Liver (tissue), 9 donors: ENCODE measurements around the gene RNF34. TPM values are rescaled to one million over a fixed set of nuclear protein-coding genes. Genes with fewer than 3 reads are reported as not detected.

ENCODE experiments used
- DNase-seq: peaks from one replicate; pipeline ENCODE4 v3.0.0-alpha.2; 2017; ENCODE audit warnings: low spot score
- H3K27ac ChIP-seq, 2 donors: one replicate each; pipeline ENCODE4 v1.7.0; 2013; ENCODE audit warnings: inconsistent platforms in 2 of 2, low read length in 2 of 2, control low read depth in 1 of 2, low read depth in 1 of 2, mild to moderate bottlenecking in 1 of 2
- H3K27me3 ChIP-seq, 4 donors: one replicate each; pipeline versions ENCODE4 v1.6.1 to v1.7.0; 2013; ENCODE audit warnings: low read length in 3 of 4, inconsistent platforms in 1 of 4, mild to moderate bottlenecking in 1 of 4, moderate library complexity in 1 of 4; ENCODE audit not compliant: control insufficient read depth in 4 of 4, insufficient read depth in 4 of 4
- H3K36me3 ChIP-seq, 4 donors: one replicate each; pipeline versions ENCODE4 v1.6.1 to v1.7.0; 2013; ENCODE audit warnings: low read length in 3 of 4, mild to moderate bottlenecking in 3 of 4, low read depth in 1 of 4, moderate library complexity in 1 of 4; ENCODE audit not compliant: control insufficient read depth in 4 of 4, insufficient read depth in 3 of 4
- H3K4me1 ChIP-seq, 4 donors: one replicate each; pipeline versions ENCODE4 v1.6.1 to v1.7.0; 2013; ENCODE audit warnings: low read length in 3 of 4, mild to moderate bottlenecking in 3 of 4, moderate library complexity in 1 of 4; ENCODE audit not compliant: control insufficient read depth in 4 of 4, insufficient read depth in 4 of 4
- H3K4me3 ChIP-seq, 3 donors: one replicate each; pipeline versions ENCODE4 v1.6.1 to v1.7.0; 2013; ENCODE audit warnings: low read length in 3 of 3, control low read depth in 1 of 3, low read depth in 1 of 3, mild to moderate bottlenecking in 1 of 3
- H3K9ac ChIP-seq, 2 donors: one replicate each; pipeline ENCODE4 v1.7.0; 2013; ENCODE audit warnings: low read length in 2 of 2, mild to moderate bottlenecking in 2 of 2, moderate library complexity in 2 of 2, control low read depth in 1 of 2, low read depth in 1 of 2
- H3K9me3 ChIP-seq, 4 donors: one replicate each; pipeline versions ENCODE4 v1.6.1 to v1.7.0; 2013; ENCODE audit warnings: low read length in 3 of 4; ENCODE audit not compliant: control insufficient read depth in 4 of 4
- ATF3 ChIP-seq: IDR thresholded peaks from 2 replicates; pipeline ENCODE4 v1.6.1; 2016; ENCODE audit warnings: antibody characterized with exemption
- GABPA ChIP-seq, 2 donors: IDR thresholded peaks in 1 of 2; conservative IDR thresholded peaks in 1 of 2; 2 replicates each; pipeline ENCODE4 v1.6.1; 2016; ENCODE audit warnings: antibody characterized with exemption in 2 of 2, mild to moderate bottlenecking in 1 of 2, moderate library complexity in 1 of 2
- HNF4A ChIP-seq, 2 donors: conservative IDR thresholded peaks; 2 replicates each; pipeline ENCODE4 v1.6.1; 2016; ENCODE audit warnings: antibody characterized with exemption in 2 of 2, mild to moderate bottlenecking in 2 of 2
- HNF4G ChIP-seq: IDR thresholded peaks from 2 replicates; pipeline ENCODE4 v1.6.1; 2016; ENCODE audit warnings: antibody characterized with exemption
- JUND ChIP-seq, 2 donors: IDR thresholded peaks; 2 replicates each; pipeline ENCODE4 v1.6.1; 2016; ENCODE audit warnings: antibody characterized with exemption in 2 of 2
- NR2F2 ChIP-seq: IDR thresholded peaks from 2 replicates; pipeline ENCODE4 v1.6.1; 2016; ENCODE audit warnings: antibody characterized with exemption
- REST ChIP-seq: IDR thresholded peaks from 2 replicates; pipeline ENCODE4 v1.6.1; 2016; ENCODE audit warnings: antibody characterized with exemption, mild to moderate bottlenecking
- RXRA ChIP-seq, 2 donors: IDR thresholded peaks; 2 replicates each; pipeline ENCODE4 v1.6.1; 2017 to 2018; ENCODE audit warnings: antibody characterized with exemption in 2 of 2, mild to moderate bottlenecking in 1 of 2
- SP1 ChIP-seq: IDR thresholded peaks from 2 replicates; pipeline ENCODE4 v1.6.1; 2018; ENCODE audit warnings: antibody characterized with exemption, mild to moderate bottlenecking
- TAF1 ChIP-seq: conservative IDR thresholded peaks from 2 replicates; pipeline ENCODE4 v1.6.1; 2016; ENCODE audit warnings: antibody characterized with exemption, mild to moderate bottlenecking
- ZBTB33 ChIP-seq: IDR thresholded peaks from 2 replicates; pipeline ENCODE4 v1.6.1; 2016; ENCODE audit warnings: antibody characterized with exemption
- WGBS: extraction: QIAGEN DNeasy Blood & Tissue Kit; methylation state at CpG from one replicate; pipeline ENCODE4 v1.1.7; 2013; 5-methylcytosine and 5-hydroxymethylcytosine counted together
- polyA plus RNA-seq, 2 donors: library from polyadenylated mRNA; stranded (reverse) in 1 of 2; unstranded in 1 of 2; fragments of 200-250 nt in 1 of 2; fragments of >200 nt in 1 of 2; fragmentation: Nextera tagmentation in 1 of 2; extraction: Ambion mirVana in 1 of 2; gene quantifications; one replicate each; pipeline versions ENCODE4 v1.2.1 to v1.2.3, GENCODE V29; 2013 to 2015
- total RNA-seq, 2 donors: library from RNA; depleted of rRNA; stranded (reverse); fragments of >200 nt; gene quantifications; one replicate each; pipeline ENCODE4 v1.2.3, GENCODE V29; 2014
- donor health status: healthy.
- donor health status: healthy.
- donor health status: healthy.
- donor health status: healthy.
- donor health status: healthy.

RNF34 gene
- total and polyA plus RNA-seq, 4 donors: 9.5 to 27.7 (median 17.9) TPM

GRCh38 chr12:121398355-121398754 is 1.6 kb upstream of the RNF34 start:
- H3K27me3 ChIP-seq: no peaks in the 10 kb centered on the region
- H3K4me3 ChIP-seq: no peak overlapping the region
- TF ChIP-seq HNF4A (conservative IDR thresholded peaks at IDR 0.05): no peak
- no peak for TF ChIP-seq SP1
- TF ChIP-seq ZBTB33: no peak
- TF ChIP-seq GABPA (IDR thresholded peaks at IDR 0.05 in 1 of 2, conservative IDR thresholded peaks at IDR 0.05 in 1 of 2): no peak
- no peak for TF ChIP-seq ATF3
- no peak for TF ChIP-seq HNF4G
- TF ChIP-seq REST: no peak
- TF ChIP-seq NR2F2: no peak
- TF ChIP-seq RXRA (IDR thresholded peaks at IDR 0.05): no peak
- WGBS: 97% methylated on average over 5 of the region's 5 CpGs
- DNase-seq: no peak
- H3K36me3 ChIP-seq: peaks cover 0 to 3% (median 0%) of the 10 kb centered on the region in 4 donors
- H3K27ac ChIP-seq: no peak overlapping the region
- no peaks in the 10 kb centered on the region for H3K9me3 ChIP-seq
- H3K4me1 ChIP-seq: peaks cover 2 to 20% (median 16%) of the 10 kb centered on the region in 4 donors
- H3K9ac ChIP-seq: no peak overlapping the region

- Histone ChIP-seq H3K9me3 (no peaks in the 10 kb centered on the region), H3K4me3 (peak overlapping the region; percentile 86 to 99 (median 95)), H3K36me3 (peaks cover 0 to 4% (median 3%) of the 10 kb centered on the region in 4 donors), H3K27ac (peak overlapping the region; percentile 86 to 90), H3K4me1 (peaks cover 2 to 20% (median 16%) of the 10 kb centered on the region in 4 donors), H3K9ac (peak overlapping the region; percentile 80 to 84), H3K27me3 (no peaks in the 10 kb centered on the region)
- TF ChIP-seq RXRA (IDR thresholded peaks at IDR 0.05) (no peak), JUND (IDR thresholded peaks at IDR 0.05) (peak; percentile 67 to 69), TAF1 (peak; percentile 20), HNF4A (conservative IDR thresholded peaks at IDR 0.05) (no peak)
- peak; percentile 58 for DNase-seq
- 2% methylated on average over 48 of the region's 48 CpGs for WGBS
These were observed 618 bp downstream of the RNF34 start for GRCh38 chr12:121400332-121401139.
